ENCODE measurements around the gene PSMG2.
A peak's percentile ranks its signal among the peaks of the same experiment; 100 is the strongest.

PSMG2 gene, protein sequence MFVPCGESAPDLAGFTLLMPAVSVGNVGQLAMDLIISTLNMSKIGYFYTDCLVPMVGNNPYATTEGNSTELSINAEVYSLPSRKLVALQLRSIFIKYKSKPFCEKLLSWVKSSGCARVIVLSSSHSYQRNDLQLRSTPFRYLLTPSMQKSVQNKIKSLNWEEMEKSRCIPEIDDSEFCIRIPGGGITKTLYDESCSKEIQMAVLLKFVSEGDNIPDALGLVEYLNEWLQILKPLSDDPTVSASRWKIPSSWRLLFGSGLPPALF
- 64.2 to 82.7 (median 64.7) reads per million in 3 experiments for total RNA-seq

DNA sequence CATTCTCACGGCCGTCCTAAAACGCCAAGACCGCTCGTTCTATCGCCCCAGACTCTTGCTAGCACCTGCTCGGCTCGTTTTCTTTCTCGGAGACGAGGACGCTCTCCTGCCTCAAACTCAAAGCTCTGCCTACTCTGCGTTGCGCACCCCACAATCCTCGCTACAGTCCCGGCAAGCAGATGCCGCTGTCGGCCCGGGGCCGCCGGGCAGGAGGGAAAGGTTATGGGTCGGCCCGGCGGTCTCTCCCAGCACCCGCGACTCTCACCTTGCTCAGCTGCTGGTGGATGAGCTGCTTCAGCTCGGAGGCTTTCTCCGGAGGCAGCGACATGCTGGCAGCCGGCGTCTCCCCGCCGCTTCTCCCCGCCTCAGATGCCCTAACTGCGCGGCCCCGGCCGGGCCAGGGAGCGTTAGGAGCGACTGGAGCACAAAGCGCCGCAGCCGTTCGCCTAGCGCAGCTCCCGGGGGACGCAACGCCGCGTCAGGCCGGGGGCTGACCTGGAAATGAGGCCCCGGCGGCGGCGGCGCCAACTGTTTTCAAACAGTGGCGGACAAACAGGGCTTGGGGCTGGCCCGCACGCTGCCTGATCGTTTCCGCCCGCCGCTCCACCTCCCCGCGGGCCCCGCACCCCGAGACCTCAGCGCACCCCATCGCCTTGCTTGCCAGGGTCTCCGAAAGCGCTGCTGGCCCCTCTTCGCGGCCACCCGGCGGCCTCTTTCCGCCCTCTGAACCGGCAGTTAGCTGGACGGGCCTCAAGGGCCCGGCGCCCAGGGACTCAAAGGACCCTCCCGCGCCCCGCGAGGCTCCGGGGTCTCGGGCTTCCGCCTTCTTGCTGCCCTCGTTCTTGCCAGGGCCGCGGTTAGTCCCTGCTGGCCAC lies at the start of gene PSMG2, which contains the start of gene CEP76:
Gene PSMG2, plus strand, starts transcription at position 822 of the 875 bp plus-strand sequence. CDS start 66 bp downstream, outside the sequence.
Gene CEP76, minus strand, starts transcription at position 503 of the 875 bp plus-strand sequence. Its CDS starts 175 bp downstream, at position 328.
- peak; percentile 83 for DNase-seq

DNA sequence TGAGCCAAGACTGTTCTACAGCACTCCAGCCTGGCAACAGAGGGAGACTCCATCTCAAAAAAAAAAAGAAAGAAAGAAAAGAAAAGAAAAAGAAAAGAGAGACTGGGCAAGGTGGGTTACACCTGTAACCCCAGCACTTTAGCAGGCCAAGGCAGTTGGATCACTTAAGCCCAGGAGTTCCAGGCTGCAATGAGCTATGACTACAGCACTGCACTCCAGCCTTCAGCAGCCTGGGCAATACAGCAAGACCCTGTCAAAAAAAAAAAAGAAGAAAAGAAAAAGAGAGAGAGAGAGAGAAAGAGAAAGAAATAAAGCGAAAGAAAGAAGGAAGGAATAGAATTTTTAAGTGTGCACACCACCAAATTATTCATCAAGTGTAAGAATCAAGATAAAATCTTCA lies 47.9 kb upstream of the PSMG2 start:
- DNase-seq, result no peak

DNA sequence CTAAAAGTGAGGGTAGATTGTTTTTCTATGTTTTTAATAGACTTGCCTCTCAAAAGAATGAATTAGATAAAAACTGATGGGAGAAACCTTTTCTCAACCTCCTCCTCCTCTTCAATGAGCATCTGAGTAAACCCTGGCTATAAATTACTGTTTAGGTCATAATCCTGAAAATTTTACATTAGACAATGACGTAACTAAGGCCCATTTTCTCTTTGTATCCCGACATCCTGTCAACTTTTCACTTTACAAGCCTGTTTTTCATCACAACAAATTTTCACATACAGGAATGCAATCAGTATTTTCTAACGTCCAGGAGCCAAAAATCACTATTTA lies 46.3 kb upstream of the PSMG2 start:
- DNase-seq, result no peak

DNA sequence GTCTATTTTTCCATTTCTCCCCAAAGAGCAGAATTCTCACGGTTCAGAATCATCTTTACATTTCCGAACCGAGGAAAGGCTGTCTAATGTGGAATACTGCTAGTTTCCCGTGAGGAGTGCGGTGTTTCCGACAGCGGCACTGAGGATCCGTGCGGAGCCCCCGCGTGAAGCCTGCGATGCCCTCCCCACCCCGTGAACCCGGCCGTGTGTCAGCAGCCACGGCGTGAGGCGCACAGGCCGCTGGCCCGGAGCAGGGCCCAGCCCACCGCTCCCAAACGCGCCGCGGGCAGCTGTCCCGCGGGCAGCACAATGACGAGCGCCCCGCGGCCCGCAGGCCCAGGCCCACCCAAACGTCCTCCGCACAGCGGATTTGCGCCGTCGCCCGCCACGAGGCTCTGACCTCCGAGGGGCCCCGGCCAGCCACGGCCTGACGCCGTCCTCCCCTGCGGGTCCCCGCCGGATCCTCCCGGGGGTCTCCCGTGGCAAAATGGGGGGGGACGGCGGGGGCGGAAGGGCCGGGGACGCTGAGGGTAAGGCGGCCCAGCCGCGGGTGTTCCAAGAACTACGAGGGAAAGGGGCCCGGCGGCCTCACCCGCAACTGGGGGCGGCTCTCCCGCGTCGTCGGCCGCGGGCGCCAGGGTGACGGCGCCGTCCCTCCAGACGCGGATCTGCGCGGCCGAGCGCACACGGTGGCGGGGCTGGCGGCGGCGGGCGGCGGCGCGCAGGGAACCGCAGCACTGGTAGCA lies 45.7 kb upstream of the PSMG2 start:
- DNase-seq, result no peak

DNA sequence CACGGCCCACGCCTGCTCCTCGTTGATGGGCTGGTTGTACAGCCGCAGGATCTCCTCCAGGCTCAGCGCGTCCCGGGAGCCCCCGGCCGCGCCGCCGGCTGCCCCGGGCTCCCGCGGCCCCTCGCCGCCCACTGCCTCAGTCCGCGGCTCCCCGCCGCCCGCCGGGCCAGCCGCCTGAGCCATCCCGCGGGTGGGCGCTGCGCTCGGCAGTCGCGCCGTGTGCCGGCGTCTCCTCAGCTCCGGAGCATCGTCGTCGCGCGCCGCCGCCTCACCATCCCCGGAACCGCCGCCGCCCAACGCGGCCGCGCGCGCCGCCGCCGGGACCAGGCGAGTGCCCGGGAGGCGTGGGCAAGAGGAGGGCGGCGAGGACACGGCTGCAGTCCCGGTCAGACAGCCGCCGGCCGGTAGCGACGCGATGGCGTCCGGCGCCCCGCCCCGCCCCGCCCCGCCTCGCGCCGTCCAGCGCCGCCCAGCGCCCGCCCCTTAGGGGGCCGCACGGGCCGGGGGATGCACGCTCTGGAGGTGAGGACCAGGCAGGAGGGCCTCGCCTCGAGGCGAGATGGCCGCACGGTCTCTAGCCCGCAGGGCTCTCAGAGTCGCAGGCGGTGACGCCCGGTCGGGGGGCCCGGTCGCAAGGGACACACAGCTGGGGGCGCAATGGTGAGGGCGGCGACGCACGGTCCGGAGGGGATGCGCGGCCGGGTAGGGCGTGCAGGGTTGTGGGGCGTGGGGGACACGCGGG lies 45.0 kb upstream of the PSMG2 start, which contains the start of gene SPIRE1:
Gene SPIRE1, minus strand, starts transcription at position 424 of the 742 bp plus-strand sequence. Its CDS starts 241 bp downstream, at position 183.
- DNase-seq, result peak; percentile 26

DNA sequence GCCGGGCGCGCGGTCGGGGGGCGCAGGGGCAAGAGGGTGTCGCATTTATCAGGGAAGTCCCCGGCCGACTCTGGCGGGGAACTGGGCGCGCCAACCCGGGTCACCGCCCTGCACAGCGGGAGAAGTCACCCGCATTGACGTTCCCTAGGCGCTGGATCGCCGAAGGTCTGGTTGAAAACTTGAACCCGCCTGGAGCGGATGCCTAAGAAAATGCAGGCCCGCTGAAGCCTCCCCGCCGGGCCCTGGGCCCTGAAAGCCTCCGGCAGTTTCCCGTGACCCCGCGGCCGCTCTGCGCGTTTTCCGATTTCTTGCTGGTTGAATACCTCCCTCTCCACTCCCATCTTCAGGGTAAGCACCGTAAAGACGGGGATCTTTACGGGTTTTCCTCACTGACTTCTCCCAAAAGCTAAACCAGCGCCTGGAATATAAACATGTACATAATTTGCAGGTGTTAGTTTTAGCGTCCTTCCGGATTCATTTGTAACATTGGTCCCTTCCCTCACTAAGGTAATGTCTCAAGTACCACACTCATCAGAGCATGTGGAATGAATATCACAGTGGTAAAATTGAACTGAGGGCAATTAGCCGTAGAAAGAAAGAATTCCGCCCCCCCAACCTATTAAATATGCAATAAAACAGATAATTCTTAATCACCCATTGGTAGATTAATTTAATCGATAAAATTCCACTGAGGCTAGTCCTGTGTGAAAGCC lies 44.3 kb upstream of the PSMG2 start:
- peak; percentile 13 for DNase-seq

DNA sequence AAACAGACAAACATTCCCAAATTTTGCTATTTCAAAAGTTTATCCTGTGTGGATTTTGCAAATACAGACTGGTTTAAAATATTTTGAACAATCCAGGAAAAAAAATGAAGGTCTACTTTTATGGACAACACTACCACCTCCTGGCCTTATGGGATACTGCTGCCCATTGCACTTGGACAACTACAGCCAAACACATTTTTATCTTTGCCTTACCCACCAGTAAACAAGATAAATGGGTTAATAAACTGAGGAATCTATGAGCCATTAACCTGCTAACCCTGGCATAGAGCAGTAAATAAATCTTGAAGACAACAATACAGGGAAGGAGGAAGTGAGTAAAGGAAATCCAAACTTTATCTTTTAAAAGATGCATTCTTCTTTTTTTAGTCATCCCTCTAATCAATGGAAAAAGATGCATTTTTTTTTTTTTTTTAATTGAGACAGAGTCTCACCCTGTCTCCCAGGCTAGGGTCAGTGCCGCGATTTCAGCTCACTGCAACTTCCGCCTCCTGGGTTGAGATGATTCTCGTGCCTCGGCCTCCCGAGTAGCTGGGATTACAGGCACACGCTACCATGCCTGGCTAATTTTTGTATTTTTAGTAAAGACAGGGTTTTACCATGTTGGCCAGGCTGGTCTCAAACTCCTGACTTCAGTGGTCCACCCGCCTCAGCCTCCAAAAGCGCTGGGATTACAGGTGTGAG lies 42.8 kb upstream of the PSMG2 start:
- peak; percentile 33 for DNase-seq

DNA sequence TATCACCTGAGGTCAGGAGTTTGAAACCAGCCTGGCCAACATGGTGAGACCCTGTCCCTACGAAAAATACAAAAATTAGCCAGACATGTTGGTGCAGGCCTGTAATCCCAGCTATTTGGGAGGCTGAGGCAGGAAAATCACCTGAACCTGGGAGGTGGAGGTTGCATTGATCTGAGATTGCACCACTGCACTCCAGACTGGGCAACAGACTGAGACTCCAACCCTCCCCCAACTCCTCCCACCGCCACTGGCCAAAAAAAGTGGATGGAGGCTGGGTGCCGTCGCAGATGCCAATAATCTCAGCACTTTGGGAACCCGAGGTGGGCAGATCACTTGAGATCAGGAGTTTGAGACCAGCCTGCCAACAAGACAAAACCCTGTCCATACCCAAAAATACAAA lies 34.8 kb upstream of the PSMG2 start:
- DNase-seq, result no peak

DNA sequence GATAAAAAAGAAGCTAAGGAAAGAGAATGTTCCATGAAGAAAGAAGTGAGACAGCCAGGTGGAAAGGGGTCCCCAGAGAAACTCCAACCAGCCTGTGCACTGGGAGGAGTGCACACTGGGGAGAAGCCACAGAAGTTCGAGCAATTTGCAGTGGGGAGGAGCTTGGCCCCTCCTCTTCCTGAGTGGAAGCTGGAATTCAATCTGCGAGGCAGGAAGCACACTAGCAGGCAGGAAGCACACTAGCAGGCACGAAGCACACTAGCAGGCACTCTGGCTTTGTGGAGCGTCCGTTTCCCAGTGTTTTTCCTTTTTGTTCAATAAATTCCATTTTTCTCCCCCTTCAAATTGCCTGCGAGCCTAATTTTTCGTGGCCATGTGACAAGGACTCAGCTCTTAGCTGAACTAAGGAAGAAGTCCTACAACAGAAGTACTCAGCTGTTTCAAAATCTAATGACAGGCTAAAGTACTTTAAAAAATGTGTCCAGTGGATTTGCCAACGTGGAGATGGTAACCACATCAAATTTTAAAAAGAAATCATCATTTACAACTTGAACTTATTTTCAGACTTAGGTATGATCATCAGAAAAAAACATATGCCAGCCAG lies 23.6 kb upstream of the PSMG2 start:
- no peak for DNase-seq

DNA sequence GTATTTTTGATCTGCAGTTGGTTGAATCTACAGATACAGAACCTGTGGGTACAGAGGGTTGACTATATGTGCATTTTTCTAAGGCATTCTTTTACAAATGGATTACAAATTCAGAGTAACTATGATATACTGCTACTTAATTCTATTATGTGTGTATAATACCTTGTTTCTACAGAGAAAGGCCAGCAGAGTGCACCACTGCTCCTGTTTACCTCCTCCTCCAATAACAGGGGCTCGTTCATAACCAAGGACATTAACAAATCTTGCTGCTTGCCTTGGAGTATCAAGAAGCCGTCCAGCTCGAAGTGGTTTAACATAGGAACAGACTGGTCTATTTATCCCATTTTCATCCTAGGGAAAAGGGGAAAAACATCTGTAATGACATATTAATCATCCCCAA lies 16.7 kb upstream of the PSMG2 start:
- no peak for DNase-seq

DNA sequence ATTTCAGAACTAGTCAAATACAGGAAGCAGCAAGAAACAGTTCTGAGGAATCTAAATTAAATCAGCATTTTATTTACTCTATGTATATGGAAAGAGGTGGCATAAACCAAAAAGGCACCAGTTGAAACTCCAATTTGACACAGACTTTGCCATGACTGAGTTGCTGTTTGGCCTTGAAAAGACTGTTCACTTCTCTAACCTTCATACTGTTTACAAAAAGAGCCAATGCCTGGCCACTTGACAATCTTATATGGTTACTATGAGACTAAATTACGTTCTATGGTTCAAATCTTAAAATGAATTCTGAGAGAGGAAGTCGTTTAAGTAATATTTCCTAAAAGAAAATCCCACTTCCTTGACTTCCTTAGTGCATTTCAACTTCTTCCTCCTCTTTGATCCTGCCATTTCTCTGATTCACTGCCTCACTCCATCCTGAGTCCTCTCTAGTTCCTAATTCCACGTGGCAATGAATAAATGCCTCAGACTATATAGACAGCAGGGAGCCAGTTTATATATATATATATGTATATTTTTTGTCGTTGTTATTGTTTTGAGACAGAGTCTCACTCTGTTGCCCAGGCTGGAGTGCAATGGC lies 13.5 kb upstream of the PSMG2 start:
- DNase-seq, result no peak

DNA sequence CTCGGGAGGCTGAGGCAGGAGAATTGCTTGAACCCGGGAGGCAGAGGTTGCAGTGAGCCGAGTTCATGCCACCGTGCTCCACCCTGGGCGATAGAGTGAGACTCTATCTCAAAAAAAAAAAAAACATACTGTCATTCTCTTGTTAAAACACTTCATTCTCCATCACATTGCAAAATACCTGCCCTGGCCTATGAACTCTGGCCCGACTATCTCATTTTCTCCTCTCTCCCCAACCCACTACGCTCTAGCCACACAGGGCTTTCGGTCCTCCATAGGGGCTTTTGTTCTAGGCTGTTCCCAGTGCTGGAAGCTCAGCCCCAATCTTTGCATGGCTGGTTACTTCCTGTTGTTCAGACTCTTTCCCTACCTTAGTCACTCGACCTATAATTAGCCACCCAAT lies 10.6 kb upstream of the PSMG2 start:
- DNase-seq, result no peak

DNA sequence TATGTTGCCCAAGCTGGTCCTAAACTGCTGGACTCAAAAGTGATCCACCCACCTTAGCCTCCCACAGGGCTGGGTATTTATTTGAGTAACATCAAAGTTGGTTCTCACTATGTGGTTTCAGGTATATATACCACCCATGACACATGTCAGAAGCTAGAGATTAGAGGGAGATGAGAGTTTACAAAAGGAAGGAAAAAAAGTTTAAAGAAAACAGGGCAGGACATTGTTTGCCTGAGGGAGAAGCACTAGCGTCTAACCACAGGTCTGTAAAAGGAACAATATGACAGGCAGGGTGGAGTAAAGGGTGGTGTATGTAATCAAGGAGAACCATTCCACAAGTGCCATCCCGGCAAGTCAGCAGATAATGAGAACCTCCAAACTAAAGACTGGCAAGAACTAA lies 8.8 kb upstream of the PSMG2 start:
- no peak for DNase-seq

DNA sequence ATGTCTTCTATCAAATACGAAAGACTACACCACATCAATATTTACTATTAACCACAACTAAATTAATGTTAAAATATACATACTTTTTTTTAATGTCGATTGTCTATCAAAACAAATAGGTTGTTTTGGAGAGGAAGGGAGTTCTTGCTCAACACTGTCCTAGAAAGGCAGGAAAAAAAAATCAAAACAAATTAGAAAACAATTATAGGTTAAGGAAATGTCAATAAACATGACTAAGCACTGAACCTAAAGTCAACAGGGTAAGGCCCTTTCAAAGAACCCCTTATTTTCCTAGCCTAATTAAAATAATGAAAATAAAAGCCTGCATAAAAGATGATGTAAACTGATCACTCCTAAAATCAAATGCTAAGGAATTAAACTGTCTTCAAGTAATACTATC lies 3.1 kb upstream of the PSMG2 start:
- DNase-seq, result no peak

DNA sequence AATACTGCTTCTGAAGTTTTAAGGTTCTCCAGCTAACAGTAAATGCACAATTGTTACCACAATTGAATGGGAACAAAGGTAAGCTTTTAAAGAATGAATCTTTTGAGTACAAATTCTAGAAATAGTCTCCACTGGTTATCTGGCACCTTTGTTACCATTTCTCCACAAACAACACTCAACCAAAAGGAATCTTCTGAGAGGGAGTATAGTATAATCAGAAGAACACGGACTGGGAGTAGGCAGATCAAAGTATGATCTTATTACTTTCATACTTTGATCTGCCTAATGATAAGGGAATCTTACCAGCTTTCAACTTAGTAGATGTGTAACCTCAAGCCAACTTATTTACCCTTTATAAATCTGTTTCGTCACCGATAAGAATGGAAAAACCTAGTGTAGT lies 1.7 kb upstream of the PSMG2 start:
- DNase-seq, result peak; percentile 10

DNA sequence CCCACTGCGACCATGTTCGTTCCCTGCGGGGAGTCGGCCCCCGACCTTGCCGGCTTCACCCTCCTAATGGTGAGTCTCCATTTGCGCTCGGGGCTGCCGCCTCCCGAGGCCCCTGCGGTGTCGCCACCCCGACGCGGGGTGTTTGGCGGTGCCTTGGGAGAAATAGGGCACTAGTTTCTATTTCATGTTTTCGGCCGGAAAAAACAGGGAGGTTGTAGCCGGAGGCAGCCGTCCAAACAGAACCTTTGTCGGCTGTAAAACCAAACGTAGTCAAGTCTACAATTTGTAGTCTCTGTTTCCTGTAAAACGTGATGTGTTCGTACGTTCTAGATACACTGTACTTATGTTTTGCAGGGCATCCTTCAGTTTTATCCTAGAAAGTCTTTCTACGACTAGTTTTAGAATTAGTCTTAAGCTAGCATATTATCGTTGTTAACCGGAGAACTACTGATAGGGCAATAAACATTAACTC lies 290 bp downstream of the PSMG2 start:
- no peak for DNase-seq

DNA sequence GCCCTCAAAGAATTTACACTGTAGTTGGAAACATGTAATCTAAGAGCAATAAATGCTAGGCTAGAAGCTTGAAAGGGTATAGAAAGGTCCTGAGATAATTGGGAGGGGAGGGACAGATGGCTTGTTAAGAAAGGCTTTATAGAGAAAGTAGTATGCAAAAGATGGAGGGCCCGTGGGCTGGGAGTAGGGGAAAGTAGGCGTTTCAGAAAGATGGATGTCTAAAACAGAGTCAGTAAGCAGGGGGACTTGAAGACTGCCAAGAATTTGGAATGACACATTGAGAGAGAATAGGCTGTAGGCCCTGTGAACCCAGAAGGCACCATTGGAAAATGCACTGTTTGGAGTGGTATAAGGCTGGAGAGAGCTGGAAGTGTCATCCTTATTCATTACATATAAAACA lies 822 bp downstream of the PSMG2 start:
- DNase-seq, result no peak

DNA sequence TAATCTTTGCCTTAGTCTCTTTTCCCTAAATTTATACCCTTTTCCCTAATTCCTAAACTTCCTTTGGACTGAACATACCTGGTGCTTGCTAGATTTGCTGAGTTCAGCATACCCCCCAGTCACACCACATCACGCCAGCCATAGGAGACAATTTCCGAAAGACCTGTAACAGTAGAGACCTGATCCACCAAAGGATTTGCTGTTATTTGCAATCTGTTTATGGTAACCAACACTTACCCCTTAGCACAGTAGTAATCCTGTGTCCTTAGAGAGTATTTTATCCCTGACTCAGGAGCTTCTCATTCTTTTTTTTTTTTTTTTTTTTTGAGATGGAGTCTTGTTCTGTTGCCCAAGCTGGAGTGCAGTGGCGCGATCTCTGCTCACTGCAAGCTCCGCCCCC lies 8.6 kb downstream of the PSMG2 start:
- DNase-seq, result no peak

DNA sequence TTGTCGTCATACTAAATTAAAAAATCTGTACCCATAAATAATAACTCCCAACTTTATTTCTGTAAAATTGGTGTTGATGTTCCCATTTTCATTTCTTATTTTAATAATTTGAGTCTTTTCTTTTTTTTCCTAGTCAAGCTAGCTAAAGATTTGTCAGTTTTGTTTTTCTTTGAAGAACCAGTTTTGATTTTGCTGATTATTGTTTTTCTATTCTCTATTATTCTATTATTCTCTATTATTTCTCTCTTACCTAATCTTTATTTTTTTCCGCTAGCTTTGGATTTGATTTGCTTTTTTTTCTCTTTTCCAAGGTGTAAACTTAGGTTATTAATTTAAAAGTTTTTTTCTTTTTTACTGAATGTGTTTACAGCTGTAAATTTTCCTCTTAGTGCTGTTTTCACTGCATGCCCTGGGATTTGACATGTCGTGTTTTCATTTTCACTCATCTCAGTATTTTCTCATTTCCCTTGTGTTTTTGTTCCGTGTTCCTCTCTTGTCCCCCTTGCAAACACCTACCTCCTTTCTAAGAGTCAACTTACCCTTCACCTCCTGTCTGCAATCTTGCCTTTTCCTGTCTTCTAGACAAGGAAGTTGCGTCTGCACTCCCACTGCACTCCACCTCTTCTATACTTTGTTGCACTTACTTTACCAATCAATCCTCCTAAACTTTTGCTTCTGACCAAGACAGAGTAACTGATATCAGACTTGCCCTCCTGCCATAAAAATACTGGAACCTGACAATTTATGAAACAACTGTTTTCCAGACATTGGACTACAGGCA lies 18.8 kb downstream of the PSMG2 start:
- DNase-seq, result no peak

All from central memory CD4-positive, alpha-beta T cell (primary cell).